GM18520 (cell line): ENCODE results near the gene RNF227.

ENCODE experiments used
- ATAC-seq: cut with Tn5 transposase; IDR thresholded peaks from one replicate; pipeline ENCODE4 v1.9.1; 2021; ENCODE audit not compliant: unreplicated experiment

RNF227 gene

DNA sequence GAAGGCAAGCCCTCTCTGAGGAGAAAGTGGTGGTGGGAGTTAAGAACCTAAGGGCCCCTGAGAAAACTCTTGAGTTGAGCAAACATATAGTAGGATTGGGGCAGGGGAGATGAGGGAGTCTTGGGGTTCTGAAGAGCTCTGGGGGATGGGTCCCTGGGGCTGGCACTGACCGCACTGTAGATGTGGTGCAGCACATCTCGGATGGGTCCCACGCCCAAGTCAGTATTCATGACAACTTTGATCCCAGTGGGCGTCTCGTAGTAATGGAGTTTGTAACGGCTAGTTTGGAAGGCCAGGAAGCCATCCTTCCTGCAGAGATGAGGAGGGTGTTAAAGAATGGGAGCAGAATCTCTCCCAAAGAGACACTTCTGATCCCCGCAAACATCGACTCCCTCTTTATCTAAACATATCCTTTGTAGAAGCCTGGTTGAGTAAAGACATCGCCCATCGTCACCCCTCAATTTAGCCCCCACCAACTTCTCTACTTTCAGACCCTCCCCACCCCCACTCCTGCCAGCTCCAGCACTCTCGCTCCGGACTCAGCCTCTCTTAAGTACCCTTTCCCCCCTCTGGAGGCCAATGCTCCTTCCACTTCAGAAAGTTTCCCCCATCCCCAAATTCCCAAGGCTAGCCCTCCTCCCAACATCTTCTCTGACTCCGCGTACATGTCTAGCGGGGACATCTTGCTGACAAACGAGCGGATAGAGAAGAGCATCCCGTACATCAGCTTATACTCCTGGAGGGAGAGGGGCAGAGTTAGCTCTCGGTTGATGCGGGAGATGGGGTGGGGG, 14.9 kb upstream of the RNF227 start:
- no peak for ATAC-seq

DNA sequence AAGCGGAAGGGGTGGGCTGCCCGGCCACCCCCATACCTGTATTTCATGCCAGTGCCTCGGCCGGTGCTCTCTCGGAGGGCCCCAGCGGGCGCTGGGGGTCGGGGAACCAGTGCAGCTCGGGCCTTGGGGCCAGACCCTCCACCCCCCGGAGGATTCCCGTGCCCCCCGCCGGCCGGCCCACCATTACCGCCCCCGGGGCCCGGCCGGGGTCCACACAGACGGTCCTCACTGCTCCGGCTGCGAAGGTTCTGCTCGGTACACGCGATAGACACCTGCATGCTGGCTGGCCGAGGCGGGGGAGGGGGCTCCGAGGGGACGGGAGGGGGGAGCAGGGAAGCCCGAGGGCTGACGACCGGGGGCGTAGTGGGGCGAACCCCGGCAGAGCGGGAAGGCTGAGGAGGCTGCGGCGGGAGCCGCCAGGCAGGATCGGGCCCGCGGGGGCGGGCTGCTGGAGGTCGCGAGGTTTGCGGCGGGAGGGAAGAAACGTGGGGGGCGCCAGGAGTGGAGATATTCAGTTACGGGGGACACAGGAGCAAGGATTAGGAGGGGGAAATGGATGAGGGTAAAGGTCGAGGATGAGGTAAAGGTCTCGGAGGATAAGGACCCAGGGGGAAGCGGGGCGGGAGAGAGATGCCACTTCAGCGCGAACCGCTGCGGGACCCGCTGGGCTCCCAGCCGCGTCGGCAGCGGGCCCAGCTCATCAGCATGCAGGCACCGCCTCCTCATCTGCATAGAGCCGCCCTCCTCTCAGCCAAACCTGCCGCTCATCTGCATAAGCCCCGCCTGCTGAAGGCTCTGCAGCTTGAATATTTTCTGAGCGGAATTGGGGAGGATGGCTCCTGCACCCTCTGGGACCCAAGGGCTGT, 13.3 kb upstream of the RNF227 start, which contains the start of gene KCNAB3:
Gene KCNAB3, minus strand, starts transcription at position 699 of the 866 bp plus-strand sequence. Its CDS starts 421 bp downstream, at position 278.
- ATAC-seq: no peak

DNA sequence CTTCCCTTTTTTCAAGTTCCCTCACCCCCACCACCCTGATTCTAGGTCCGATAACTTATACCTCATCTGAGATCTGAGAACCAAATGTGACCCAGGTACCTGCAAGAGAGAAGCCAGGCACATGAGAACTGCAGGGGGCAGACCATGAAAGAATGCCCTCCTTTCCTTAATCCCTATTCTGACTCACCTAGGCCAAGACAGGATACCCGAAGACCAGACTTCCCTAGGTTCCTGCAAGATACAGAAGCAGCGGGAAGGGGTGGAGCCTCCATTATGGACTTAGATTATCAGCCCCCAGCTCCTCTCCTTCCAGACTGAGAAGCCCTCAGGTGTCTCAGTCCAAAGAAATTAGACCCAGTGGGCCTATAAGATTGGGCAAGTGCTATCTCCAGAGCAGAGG, 11.5 kb upstream of the RNF227 start:
- ATAC-seq: no peak

DNA sequence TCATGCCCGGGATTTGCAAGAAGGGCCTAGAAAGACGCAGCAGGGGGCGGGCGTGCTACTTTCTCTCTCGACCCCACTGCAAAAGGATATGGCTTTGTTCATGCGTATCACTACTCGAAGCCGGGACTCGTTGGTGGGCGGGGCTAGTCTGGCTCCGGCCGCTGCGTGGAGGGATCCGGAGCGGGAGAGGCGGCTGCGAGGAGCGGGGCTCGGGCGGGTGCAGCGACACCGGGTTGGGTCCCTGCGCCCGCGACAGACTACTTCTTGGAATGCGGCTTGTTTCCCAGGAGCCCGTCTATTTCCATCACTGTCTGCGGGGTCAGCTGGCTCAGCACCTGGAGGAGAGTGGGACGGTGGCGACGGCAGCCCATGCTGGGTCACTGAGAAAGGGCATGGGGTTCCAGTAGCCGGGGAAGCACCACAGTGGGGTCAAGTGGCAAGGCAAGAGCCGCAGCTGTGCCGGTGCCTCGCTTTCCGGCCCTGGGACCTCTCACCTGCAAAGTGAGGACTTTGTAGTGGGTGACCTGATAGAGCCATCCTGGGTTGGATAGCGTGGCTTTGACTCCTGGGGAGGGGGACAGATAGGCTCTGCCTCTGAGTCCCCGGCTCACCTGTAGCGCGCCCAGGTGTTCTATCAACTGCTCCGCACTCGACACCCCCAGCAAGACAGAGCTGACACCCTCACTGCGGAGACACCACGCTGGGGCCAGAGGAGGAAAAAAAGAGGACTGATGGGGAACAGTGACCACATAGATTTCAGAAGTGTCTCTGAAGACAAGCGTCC, 6.9 kb upstream of the RNF227 start:
- ATAC-seq: no peak

DNA sequence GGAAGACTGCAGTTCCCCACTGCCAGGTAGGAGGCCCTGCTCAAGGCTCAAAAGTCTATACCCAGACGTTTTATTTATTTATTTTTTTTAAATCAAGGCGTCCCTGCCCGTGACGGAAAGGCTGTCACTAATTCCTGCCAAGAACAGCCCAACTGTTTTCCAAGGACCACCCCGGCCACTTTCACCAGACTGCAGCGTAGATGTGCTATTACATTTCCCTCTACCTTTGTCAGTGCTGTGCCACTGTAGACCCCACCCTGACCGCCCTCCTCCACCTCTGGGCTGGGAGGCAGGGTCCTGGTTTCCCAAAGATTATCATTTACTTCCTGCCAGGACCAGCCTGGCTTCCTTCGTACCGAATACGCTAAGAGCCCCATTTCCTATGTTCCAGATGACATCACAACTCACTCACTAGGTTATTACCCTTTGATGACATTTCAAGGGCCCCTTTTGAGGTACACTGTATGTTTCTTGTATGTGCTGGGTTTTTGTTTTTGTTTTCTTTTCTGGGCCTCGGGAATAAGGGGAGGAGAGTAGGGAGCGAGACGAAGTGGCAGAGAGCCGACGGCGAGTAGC, 6.3 kb upstream of the RNF227 start:
- no peak for ATAC-seq

DNA sequence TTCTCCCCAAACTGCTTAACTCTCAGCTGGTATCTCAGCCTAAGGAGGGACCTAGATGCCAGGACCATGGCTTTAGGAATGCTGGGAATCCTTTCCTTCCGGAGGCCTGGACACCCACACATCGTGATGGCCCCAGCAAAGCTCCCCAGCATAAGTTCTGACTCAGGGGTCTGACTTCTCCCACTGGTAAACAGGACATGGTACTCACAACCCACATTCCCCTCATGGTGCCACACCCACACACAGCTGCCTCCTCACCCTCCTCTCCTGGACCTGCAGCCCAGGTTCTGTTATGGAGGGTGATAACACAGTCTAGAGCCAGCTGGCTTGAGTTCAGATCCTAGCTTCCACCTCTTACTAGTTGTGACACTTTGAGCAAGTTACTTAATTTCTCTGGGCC, 719 bp upstream of the RNF227 start:
- no peak for ATAC-seq

DNA sequence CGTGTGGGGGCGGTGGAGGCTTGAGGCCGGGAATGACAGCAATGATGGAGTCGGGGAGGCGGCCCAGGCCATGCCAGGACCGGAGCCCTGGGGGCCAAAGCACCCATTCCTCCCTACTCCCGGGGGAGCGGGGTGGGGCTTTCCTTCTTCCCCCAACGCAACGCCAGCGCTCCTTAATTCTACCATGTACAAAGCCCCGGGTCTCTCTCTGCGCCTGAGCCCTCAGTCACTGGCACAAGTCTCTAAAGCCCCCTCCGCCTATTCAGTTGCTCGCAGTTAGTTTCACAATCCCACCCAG, 245 bp upstream of the RNF227 start:
- ATAC-seq: no peak

DNA sequence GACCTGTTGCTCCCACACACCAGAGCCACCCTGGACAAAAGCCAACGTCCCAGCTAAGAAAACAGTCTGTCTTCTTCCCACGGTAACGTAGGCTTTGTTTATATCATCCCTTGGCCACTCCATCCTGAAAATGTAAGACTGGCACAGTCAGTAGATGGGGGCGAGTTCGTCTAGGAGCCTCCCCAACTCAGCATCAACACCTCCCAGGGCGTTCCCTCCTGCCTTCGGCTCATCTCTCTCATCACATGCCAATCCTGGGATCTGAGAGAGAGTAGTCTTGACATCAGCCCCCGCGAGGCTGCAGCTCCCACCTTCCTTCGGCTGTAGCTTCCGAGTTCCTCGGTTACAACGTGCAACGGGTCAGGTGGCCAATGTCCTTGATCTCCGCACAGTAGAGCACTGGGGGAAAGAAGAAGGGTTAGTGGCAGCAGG, 894 bp downstream of the RNF227 start:
- ATAC-seq: peak; percentile 14

DNA sequence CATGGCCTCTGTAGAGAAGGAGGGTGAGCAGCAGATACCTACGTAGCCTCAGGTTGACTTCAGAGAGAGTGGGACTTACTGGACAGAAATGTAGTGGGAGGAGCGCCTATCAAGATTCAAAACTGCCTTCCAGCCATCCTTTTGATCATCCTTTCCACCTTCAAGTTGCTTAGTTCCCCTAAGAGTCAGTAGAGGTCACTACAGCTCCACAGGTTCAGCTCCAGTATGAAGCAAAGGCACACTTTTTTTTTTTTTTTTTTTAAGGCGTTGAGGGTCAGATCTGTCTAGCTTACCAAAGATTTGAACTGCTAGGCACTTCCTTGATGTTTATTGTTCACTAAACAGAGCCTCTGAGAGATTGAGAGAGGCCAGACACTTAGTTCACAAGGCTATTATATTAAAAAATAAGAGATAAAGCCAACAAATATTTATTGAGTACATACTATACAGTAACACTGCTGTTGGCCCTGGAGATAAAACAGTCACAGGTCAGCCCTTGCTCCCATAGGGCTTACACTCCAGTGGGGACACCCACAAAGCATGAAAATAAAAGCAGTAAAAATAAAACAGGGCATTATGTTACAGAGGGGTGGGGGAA, 3.1 kb downstream of the RNF227 start:
- ATAC-seq: no peak

DNA sequence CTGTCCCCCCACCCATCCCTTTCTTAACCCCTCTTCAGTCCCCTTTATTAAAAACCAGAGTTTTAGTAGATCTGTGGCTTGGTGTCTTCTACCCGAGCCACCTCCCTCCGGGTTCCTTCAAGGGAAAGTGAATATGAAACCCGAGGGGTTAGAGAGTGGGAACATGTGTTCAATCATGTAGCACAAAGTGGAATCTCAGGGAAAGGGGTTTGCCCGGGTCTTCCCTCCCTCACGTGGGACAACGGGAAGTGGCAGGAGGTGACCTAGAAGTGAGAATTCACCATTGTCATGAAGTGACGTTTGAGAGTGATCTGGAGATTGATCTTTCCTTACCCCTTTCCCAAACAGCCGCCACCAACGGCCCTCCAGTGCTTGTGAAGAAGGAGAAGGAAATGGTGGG, 5.0 kb downstream of the RNF227 start:
- no peak for ATAC-seq

DNA sequence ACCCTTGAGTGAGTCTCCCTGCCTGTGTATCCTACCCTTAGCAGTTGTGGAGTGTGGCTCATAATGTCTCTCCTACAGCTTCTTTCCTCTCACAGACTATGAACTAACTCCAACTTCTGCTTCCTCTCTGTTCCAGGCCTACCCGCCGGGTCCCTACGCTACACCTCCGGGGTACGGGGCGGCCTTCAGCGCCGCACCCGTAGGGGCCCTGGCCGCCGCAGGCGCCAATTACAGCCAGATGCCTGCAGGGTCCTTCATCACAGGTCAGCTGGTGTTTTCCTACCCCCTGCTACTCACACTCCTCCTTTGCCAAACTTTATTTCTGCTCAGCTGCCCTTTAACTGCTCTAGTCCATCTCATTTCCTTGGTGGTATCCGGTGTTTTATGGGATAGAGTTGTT, 5.4 kb downstream of the RNF227 start:
- no peak for ATAC-seq

DNA sequence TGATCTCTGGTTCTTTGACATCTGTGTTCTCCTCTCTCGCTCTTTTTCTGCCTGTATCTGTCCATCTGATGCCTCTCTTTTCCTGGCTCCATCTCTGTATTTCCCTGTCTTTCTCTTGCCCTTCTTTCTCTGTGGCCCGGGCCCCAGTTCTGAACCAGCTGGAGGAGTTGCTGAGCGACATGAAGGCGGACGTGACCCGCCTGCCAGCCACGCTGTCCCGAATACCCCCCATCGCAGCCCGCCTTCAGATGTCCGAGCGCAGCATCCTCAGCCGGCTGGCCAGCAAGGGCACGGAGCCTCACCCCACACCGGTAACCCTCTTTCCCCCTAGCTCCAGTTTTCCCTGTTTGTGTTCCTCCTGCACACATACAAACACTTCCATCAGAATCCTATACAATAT, 5.8 kb downstream of the RNF227 start:
- no peak for ATAC-seq

DNA sequence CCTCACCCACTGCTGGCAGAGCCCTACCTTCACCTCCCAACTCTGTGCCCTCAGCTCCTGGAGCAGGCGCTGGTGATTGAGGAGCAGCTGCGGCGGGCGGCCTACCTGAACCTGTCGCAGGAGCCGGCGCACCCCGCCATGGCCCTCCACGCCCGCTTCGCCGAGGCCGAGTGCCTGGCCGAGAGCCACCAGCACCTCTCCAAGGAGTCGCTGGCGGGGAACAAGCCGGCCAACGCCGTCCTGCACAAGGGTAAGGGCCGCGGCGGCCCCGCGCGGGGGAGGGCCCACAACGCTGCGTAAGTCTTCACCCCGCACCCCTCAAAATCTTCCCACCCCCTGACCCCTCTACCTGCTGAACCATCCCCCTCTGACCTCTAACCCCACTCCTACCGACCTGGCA, 7.0 kb downstream of the RNF227 start:
- ATAC-seq: no peak

DNA sequence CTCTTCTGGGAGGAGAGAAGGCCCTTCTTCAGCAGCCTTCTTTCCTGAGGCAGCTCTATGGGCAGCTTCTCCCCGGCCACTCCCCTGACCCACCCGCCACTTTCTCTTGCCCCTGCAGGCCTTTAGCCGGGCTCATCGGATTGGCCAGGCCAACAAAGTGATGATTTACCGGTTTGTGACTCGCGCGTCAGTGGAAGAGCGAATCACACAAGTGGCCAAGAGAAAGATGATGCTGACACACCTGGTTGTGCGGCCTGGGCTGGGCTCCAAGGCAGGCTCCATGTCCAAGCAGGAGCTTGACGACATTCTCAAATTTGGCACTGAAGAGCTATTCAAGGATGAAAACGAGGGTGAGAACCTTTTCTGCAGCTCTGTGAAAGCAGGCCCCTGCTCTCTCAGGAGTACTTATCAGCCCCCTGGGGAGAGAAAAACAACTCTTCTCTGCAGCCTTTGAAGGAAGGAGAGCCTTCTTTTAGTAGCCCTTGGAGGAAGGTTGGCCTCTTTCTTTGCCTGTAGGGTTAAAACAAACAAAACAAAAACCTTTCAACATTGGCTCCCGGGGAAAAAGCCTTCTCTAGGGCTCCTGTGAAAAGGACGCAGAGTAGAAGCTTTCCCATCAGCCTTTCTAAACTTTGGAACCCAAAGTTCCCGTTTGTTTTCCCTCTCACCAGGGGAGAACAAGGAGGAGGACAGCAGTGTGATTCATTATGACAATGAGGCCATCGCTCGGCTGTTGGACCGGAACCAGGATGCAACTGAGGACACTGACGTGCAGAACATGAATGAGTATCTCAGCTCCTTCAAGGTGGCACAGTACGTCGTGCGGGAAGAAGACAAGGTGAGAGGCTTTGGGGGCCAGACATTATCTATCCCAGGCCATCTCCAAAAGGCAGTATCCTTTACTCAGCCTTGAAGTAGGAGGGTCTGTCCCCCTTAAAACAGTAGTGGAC, 12.7 kb downstream of the RNF227 start:
- no peak for ATAC-seq

DNA sequence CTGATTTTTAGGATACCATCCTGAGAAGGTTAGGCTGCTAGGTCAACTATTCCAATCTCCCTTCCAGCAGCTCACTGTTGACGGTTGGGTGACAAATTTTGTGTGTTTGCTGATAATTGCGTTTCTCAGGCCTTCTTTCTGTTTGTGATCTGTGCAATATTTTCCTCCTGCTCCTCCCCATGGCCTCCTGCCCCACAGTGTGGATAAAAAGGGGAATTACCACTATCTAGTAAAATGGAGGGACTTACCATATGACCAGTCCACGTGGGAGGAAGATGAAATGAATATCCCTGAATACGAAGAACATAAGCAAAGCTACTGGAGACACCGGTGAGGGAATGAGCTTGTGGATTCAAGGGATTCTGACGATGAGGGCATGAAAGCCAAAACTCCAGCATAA, 18.3 kb downstream of the RNF227 start:
- no peak for ATAC-seq

DNA sequence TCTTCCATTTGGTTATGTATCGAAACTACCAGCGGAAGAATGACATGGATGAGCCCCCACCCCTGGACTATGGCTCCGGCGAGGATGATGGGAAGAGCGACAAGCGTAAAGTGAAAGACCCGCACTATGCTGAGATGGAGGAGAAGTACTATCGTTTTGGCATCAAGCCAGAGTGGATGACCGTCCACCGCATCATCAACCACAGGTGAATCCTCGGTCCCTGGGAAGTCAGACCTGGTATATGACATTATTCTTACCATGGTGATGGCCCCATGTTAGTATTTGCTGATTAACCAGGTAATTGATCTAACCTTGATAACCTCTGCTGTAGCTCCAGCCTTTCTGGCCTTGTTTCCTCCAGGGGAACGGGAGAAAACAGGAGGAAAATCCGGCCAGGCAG, 19.0 kb downstream of the RNF227 start:
- no peak for ATAC-seq

DNA sequence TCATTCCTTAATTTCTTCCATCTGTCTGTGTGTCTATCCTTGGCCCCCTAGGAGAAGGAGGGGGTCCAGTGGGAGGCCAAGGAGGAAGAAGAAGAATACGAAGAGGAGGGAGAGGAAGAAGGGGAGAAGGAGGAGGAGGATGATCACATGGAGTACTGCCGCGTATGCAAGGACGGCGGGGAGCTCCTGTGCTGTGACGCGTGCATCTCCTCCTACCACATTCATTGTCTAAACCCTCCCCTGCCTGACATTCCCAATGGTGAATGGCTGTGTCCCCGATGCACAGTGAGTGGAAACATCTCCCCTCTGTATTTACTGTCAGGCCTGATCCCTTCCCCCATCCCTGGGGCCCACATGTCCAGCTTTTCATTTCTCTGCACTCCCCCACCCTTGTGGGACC, 21.2 kb downstream of the RNF227 start:
- no peak for ATAC-seq

DNA sequence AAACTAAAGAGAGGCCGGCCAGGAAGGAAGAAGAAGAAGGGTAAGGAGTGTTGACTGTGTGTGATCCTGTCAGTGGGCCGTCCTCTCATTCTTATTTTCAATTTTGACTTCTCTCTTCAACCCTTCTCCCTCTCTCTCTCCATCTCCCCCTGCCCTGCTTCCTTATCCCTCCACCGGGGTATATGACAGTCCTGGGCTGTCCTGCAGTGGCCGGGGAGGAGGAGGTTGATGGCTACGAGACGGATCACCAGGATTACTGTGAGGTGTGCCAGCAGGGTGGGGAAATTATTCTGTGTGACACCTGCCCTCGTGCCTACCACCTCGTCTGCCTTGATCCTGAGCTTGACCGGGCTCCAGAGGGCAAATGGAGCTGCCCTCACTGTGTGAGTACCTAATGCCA, 21.9 kb downstream of the RNF227 start:
- no peak for ATAC-seq

DNA sequence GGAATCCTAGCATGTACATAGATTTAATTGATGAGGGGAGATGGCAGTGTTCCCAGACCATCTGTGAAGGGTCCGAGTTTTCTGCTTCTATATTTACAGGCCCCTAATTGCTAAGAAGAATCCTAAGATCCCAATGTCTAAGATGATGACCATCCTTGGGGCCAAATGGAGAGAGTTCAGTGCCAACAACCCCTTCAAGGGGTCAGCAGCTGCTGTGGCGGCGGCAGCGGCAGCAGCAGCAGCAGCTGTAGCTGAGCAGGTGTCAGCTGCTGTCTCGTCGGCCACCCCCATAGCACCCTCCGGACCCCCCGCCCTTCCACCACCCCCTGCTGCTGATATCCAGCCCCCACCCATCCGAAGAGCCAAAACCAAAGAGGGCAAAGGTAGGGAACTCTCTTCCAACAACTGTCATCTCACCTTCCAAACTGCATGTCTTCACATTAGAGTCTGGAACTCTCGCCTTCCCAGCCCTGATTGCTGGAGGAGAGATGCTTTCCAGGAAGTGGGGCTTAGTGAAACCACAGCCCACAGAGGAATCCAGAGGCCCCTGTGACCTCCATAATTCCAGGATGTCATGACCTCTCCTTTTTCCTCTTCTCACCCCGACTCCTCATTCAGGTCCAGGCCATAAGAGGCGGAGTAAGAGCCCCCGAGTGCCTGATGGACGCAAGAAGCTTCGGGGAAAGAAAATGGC, 22.8 kb downstream of the RNF227 start:
- no peak for ATAC-seq
